Gastrocnemius medialis (tissue), 4 donors: Measurements from ENCODE around the gene PAPOLA.

Experiments
- POLR2A ChIP-seq, 2 donors: fragments of 450-650 bp; IDR thresholded peaks; one replicate each; pipeline ENCODE4 v1.6.1; 2017; ENCODE audit warnings: antibody characterized with exemption in 2 of 2, mild to moderate bottlenecking in 2 of 2, moderate library complexity in 2 of 2
- TF ChIP-seq, protein P1 (sequence below), 5 experiments: fragments of 450-650 bp in 3 of 5; fragments of 200-600 bp in 2 of 5; sonication (generic) in 2 of 5; IDR thresholded peaks in 4 of 5; conservative IDR thresholded peaks in 1 of 5; 1 replicate in 4 of 5; 2 replicates in 1 of 5; pipeline ENCODE4 v1.5.1; 2016 to 2019; ENCODE audit warnings: antibody characterized with exemption in 5 of 5, mild to moderate bottlenecking in 3 of 5, moderate library complexity in 3 of 5

GRCh38 chr14:96507723-96508122 is 5.5 kb downstream of the PAPOLA start:
- TF ChIP-seq, protein P1, sequence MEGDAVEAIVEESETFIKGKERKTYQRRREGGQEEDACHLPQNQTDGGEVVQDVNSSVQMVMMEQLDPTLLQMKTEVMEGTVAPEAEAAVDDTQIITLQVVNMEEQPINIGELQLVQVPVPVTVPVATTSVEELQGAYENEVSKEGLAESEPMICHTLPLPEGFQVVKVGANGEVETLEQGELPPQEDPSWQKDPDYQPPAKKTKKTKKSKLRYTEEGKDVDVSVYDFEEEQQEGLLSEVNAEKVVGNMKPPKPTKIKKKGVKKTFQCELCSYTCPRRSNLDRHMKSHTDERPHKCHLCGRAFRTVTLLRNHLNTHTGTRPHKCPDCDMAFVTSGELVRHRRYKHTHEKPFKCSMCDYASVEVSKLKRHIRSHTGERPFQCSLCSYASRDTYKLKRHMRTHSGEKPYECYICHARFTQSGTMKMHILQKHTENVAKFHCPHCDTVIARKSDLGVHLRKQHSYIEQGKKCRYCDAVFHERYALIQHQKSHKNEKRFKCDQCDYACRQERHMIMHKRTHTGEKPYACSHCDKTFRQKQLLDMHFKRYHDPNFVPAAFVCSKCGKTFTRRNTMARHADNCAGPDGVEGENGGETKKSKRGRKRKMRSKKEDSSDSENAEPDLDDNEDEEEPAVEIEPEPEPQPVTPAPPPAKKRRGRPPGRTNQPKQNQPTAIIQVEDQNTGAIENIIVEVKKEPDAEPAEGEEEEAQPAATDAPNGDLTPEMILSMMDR (IDR thresholded peaks at IDR 0.05 in 4 of 5, conservative IDR thresholded peaks at IDR 0.05 in 1 of 5), result no peak
- no peak for TF ChIP-seq POLR2A (IDR thresholded peaks at IDR 0.05)
